Bronchial epithelial cell (primary cell): ENCODE measurements around the gene PRKD3. TPM values are rescaled to one million over a fixed set of nuclear protein-coding genes. Genes with fewer than 3 reads are reported as not detected.

Experiments used
- DNase-seq: peaks from one replicate; pipeline ENCODE4 v3.0.0-alpha.2; 2010; ENCODE audit warnings: low read depth
- FAIRE-seq: peaks from 2 replicates; lab custom pipeline; 2011; peaks lifted over from hg19 to GRCh38; lab: Jason Lieb, UNC
- H3K27me3 ChIP-seq: 2 replicates; pipeline ENCODE4 v1.5.1; 2011; ENCODE audit warnings: low read length; ENCODE audit not compliant: control insufficient read depth, insufficient read depth
- H3K36me3 ChIP-seq: 2 replicates; pipeline ENCODE4 v1.5.1; 2011; ENCODE audit warnings: low read length; ENCODE audit not compliant: control insufficient read depth, insufficient read depth
- H3K4me3 ChIP-seq: 2 replicates; pipeline ENCODE4 v1.5.1; 2011; ENCODE audit warnings: mild to moderate bottlenecking, low read depth, low read length, control low read depth
- CTCF ChIP-seq: IDR thresholded peaks from 2 replicates; pipeline ENCODE4 v1.5.1; 2011; ENCODE audit warnings: mild to moderate bottlenecking, moderate library complexity, low read length, control low read depth, inconsistent platforms; ENCODE audit not compliant: insufficient read depth, severe bottlenecking
- total RNA-seq: library from RNA; depleted of rRNA; stranded (reverse); fragments of >200 nt; gene quantifications from 2 replicates; pipeline ENCODE4 v1.2.1, GENCODE V29; 2014

The PRKD3 gene
- total RNA-seq, 1 donor from 2014 or later = 19.5 TPM

- no peak for FAIRE-seq
Observed at GRCh38 chr2:37317746-37318145, 6.9 kb downstream of the PRKD3 start.

GRCh38 chr2:37316181-37316580, 8.5 kb downstream of the PRKD3 start:
- TF ChIP-seq CTCF = no peak
- FAIRE-seq (no peak), DNase-seq (no peak)
- Histone ChIP-seq H3K4me3 (no peak overlapping the region), H3K36me3 (no peaks in the 10 kb centered on the region), H3K27me3 (no peaks in the 10 kb centered on the region)

More at GRCh38 chr2:37317746-37318145, 6.9 kb downstream of the PRKD3 start:
- no peak overlapping the region for H3K4me3 ChIP-seq
- TF ChIP-seq CTCF = no peak
- no peaks in the 10 kb centered on the region for H3K27me3 ChIP-seq
- peak; percentile 6 for DNase-seq
- no peaks in the 10 kb centered on the region for H3K36me3 ChIP-seq

- Histone ChIP-seq H3K4me3 (no peak overlapping the region), H3K36me3 (no peaks in the 10 kb centered on the region), H3K27me3 (no peaks in the 10 kb centered on the region)
- no peak for TF ChIP-seq CTCF
- DNase-seq (no peak), FAIRE-seq (no peak)
Observed at GRCh38 chr2:37315364-37315763, 9.3 kb downstream of the PRKD3 start.

- TF ChIP-seq CTCF = no peak
- Histone ChIP-seq H3K4me3 (no peak overlapping the region), H3K27me3 (no peaks in the 10 kb centered on the region), H3K36me3 (no peaks in the 10 kb centered on the region)
- DNase-seq = no peak
- FAIRE-seq = no peak
Observed at GRCh38 chr2:37307500-37307899, 17.1 kb downstream of the PRKD3 start.

DNA sequence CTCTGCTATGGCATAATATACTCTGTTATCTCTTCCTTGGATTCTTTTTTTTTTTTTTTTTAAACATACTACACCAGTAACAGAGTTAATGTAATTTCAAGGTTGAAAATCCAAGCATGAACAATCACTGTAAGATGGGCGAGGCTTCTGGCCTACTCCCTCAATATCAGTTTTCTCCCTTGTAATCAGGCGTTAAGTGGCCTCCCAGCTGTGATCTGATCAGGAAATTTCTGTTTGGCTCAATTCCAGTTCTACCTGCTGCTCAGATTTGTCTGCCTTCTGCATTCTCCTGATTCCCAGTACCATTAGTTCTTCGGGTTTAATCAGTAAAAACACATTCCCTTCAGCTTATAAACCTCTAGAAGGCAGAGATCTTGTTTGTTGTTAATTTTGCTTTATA, 18.6 kb downstream of the PRKD3 start:
- no peak for TF ChIP-seq CTCF
- H3K4me3 ChIP-seq = no peak overlapping the region
- no peaks in the 10 kb centered on the region for H3K36me3 ChIP-seq
- H3K27me3 ChIP-seq = no peaks in the 10 kb centered on the region
- FAIRE-seq (no peak), DNase-seq (no peak)

GRCh38 chr2:37302701-37303252, 21.9 kb downstream of the PRKD3 start:
- H3K36me3 ChIP-seq = no peaks in the 10 kb centered on the region
- DNase-seq (no peak), FAIRE-seq (no peak)
- H3K4me3 ChIP-seq = no peak overlapping the region
- TF ChIP-seq CTCF = no peak
- H3K27me3 ChIP-seq = no peaks in the 10 kb centered on the region
